ENCODE measurements around the gene ZNF646. TPM values are rescaled to one million over a fixed set of nuclear protein-coding genes. Genes with fewer than 3 reads are reported as not detected.
A peak's percentile ranks its signal among the peaks of the same experiment; 100 is the strongest.

The ZNF646 gene
- total RNA-seq, 1 donor from 2014 or later, result 17.2 TPM

GRCh38 chr16:31090540-31090939 is 16.3 kb downstream of the ZNF646 start:
- Histone ChIP-seq H3K79me2 (ENCODE audit: insufficient read depth, low read length) (peaks cover 48% of the 10 kb centered on the region), H3K27me3 (ENCODE audit: insufficient read depth, low read length) (no peaks in the 10 kb centered on the region), H3K4me2 (ENCODE audit: low read length) (no peak overlapping the region), H3K36me3 (ENCODE audit: insufficient read depth, low read length) (peaks cover 8% of the 10 kb centered on the region), H3K9ac (ENCODE audit: low read length) (peak overlapping the region; percentile 20), H4K20me1 (ENCODE audit: insufficient read depth, low read length) (peaks cover 21% of the 10 kb centered on the region), H3K4me3 (ENCODE audit: insufficient read depth, low read depth, low read length) (no peak overlapping the region), H3K27ac (ENCODE audit: low read depth, low read length) (peak overlapping the region; percentile 16), H2AFZ (ENCODE audit: low read depth, low read length) (no peak overlapping the region), H3K9me3 (ENCODE audit: insufficient read depth, low read depth, low read length) (no peaks in the 10 kb centered on the region), H3K4me1 (ENCODE audit: insufficient read depth, low read length) (peaks cover 8% of the 10 kb centered on the region)
- Mint-ChIP-seq H3K27me3 (ENCODE audit: low read depth, unreplicated experiment) (no peaks in the 10 kb centered on the region), H3K9me3 (ENCODE audit: unreplicated experiment) (no peaks in the 10 kb centered on the region), H3K4me1 (ENCODE audit: low read depth, unreplicated experiment) (peaks cover 7% of the 10 kb centered on the region), H3K36me3 (ENCODE audit: low read depth, unreplicated experiment) (peaks cover 7% of the 10 kb centered on the region), H3K27ac (ENCODE audit: unreplicated experiment) (peak overlapping the region; percentile 24), H3K4me3 (ENCODE audit: unreplicated experiment) (no peak overlapping the region)
- FAIRE-seq (no peak), DNase-seq (ENCODE audit: low read depth) (peak; percentile 26)
- no peak for TF ChIP-seq CTCF (IDR thresholded peaks at IDR 0.05; ENCODE audit: insufficient read depth, low read depth, low read length)
- TF ChIP-seq EZH2 (IDR thresholded peaks at IDR 0.05; ENCODE audit: insufficient read depth, low read length), result no peak

- Mint-ChIP-seq H3K9me3 (ENCODE audit: unreplicated experiment) (no peaks in the 10 kb centered on the region), H3K4me1 (ENCODE audit: low read depth, unreplicated experiment) (peaks cover 10% of the 10 kb centered on the region), H3K4me3 (ENCODE audit: unreplicated experiment) (peak overlapping the region; percentile 74), H3K36me3 (ENCODE audit: low read depth, unreplicated experiment) (peaks cover 7% of the 10 kb centered on the region), H3K27ac (ENCODE audit: unreplicated experiment) (no peak overlapping the region), H3K27me3 (ENCODE audit: low read depth, unreplicated experiment) (no peaks in the 10 kb centered on the region)
- Histone ChIP-seq H4K20me1 (ENCODE audit: insufficient read depth, low read length) (peaks cover 15% of the 10 kb centered on the region), H3K79me2 (ENCODE audit: insufficient read depth, low read length) (peaks cover 48% of the 10 kb centered on the region), H3K27ac (ENCODE audit: low read depth, low read length) (no peak overlapping the region), H3K4me3 (ENCODE audit: insufficient read depth, low read depth, low read length) (no peak overlapping the region), H3K4me2 (ENCODE audit: low read length) (peak overlapping the region; percentile 97), H3K9ac (ENCODE audit: low read length) (peak overlapping the region; percentile 87), H3K9me3 (ENCODE audit: insufficient read depth, low read depth, low read length) (no peaks in the 10 kb centered on the region), H3K4me1 (ENCODE audit: insufficient read depth, low read length) (peaks cover 4% of the 10 kb centered on the region), H3K36me3 (ENCODE audit: insufficient read depth, low read length) (peaks cover 8% of the 10 kb centered on the region), H3K27me3 (ENCODE audit: insufficient read depth, low read length) (no peaks in the 10 kb centered on the region), H2AFZ (ENCODE audit: low read depth, low read length) (no peak overlapping the region)
- TF ChIP-seq EZH2 (IDR thresholded peaks at IDR 0.05; ENCODE audit: insufficient read depth, low read length), result no peak
- TF ChIP-seq CTCF (IDR thresholded peaks at IDR 0.05; ENCODE audit: insufficient read depth, low read depth, low read length), result no peak
- peak; percentile 18 for DNase-seq (ENCODE audit: low read depth)
- no peak for FAIRE-seq
These were observed 18.1 kb downstream of the ZNF646 start for GRCh38 chr16:31092330-31092729.

- no peaks in the 10 kb centered on the region for H3K9me3 ChIP-seq (ENCODE audit: insufficient read depth, low read depth, low read length)
- peaks cover 48% of the 10 kb centered on the region for H3K79me2 ChIP-seq (ENCODE audit: insufficient read depth, low read length)
- peaks cover 8% of the 10 kb centered on the region for H3K36me3 ChIP-seq (ENCODE audit: insufficient read depth, low read length)
- peaks cover 15% of the 10 kb centered on the region for H4K20me1 ChIP-seq (ENCODE audit: insufficient read depth, low read length)
- H3K4me2 ChIP-seq (ENCODE audit: low read length), result peak overlapping the region; percentile 97
- H3K4me1 ChIP-seq (ENCODE audit: insufficient read depth, low read length), result peaks cover 4% of the 10 kb centered on the region
- TF ChIP-seq CTCF (IDR thresholded peaks at IDR 0.05; ENCODE audit: insufficient read depth, low read depth, low read length) (no peak), EZH2 (IDR thresholded peaks at IDR 0.05; ENCODE audit: insufficient read depth, low read length) (no peak)
- no peak for DNase-seq (ENCODE audit: low read depth)
- Mint-ChIP-seq H3K36me3 (ENCODE audit: low read depth, unreplicated experiment) (peaks cover 5% of the 10 kb centered on the region), H3K9me3 (ENCODE audit: unreplicated experiment) (no peaks in the 10 kb centered on the region), H3K4me3 (ENCODE audit: unreplicated experiment) (peak overlapping the region; percentile 98), H3K27ac (ENCODE audit: unreplicated experiment) (no peak overlapping the region), H3K27me3 (ENCODE audit: low read depth, unreplicated experiment) (no peaks in the 10 kb centered on the region), H3K4me1 (ENCODE audit: low read depth, unreplicated experiment) (peaks cover 10% of the 10 kb centered on the region)
- H2AFZ ChIP-seq (ENCODE audit: low read depth, low read length), result no peak overlapping the region
- FAIRE-seq, result no peak
- no peaks in the 10 kb centered on the region for H3K27me3 ChIP-seq (ENCODE audit: insufficient read depth, low read length)
- H3K27ac ChIP-seq (ENCODE audit: low read depth, low read length), result peak overlapping the region; percentile 18
- H3K9ac ChIP-seq (ENCODE audit: low read length), result peak overlapping the region; percentile 87
- peak overlapping the region; percentile 93 for H3K4me3 ChIP-seq (ENCODE audit: insufficient read depth, low read depth, low read length)
These were observed 19.0 kb downstream of the ZNF646 start for GRCh38 chr16:31093132-31093703.
